Activated T-helper 17 cell treated with anti-CD3 and anti-CD28 coated beads, Interleukin-2, amount 50 U/mL, for 72 hours (primary cell): ENCODE measurements around the gene MARCHF6. TPM values are rescaled to one million over a fixed set of nuclear protein-coding genes. Genes with fewer than 3 reads are reported as not detected.

ENCODE experiments used
- ATAC-seq: fragments of 150-1000 bp; cut with Tn5 transposase; replicated peaks from 2 replicates; pipeline ENCODE4 v1.10.0; 2021; ENCODE audit warnings: mild to moderate bottlenecking, moderate library complexity
- H3K27ac Mint-ChIP-seq: one replicate; pipeline ENCODE4 v1.8.0; 2022; ENCODE audit warnings: mixed read lengths
- H3K27me3 Mint-ChIP-seq: one replicate; pipeline ENCODE4 v1.8.0; 2022; ENCODE audit warnings: mixed read lengths
- H3K36me3 Mint-ChIP-seq: one replicate; pipeline ENCODE4 v1.8.0; 2022; ENCODE audit warnings: low read depth, mild to moderate bottlenecking, mixed read lengths
- H3K4me1 Mint-ChIP-seq: one replicate; pipeline ENCODE4 v1.8.0; 2022; ENCODE audit warnings: mixed read lengths
- H3K4me3 Mint-ChIP-seq: one replicate; pipeline ENCODE4 v1.8.0; 2022; ENCODE audit warnings: mild to moderate bottlenecking, mixed read lengths
- H3K9me3 Mint-ChIP-seq: one replicate; pipeline ENCODE4 v1.8.0; 2022; ENCODE audit warnings: mixed read lengths
- total RNA-seq, 2 donors: library from RNA; stranded (reverse); gene quantifications; one replicate each; pipeline ENCODE4 v1.2.3, GENCODE V29; 2022

MARCHF6 gene
- total RNA-seq, 2 donors from 2014 or later = 87.7 to 157 TPM

GRCh38 chr5:10400831-10401230, 47.3 kb downstream of the MARCHF6 start:
- Mint-ChIP-seq H3K36me3 (peaks cover 100% of the 10 kb centered on the region), H3K27ac (peak overlapping the region; percentile 30), H3K4me1 (peaks cover 9% of the 10 kb centered on the region), H3K27me3 (no peaks in the 10 kb centered on the region), H3K4me3 (no peak overlapping the region), H3K9me3 (no peaks in the 10 kb centered on the region)
- ATAC-seq = no peak

GRCh38 chr5:10401498-10401897, 48.0 kb downstream of the MARCHF6 start:
- peak; percentile 74 for ATAC-seq
- Mint-ChIP-seq H3K4me1 (peaks cover 7% of the 10 kb centered on the region), H3K4me3 (no peak overlapping the region), H3K27ac (peak overlapping the region; percentile 30), H3K27me3 (no peaks in the 10 kb centered on the region), H3K9me3 (no peaks in the 10 kb centered on the region), H3K36me3 (peaks cover 100% of the 10 kb centered on the region)

Other genes starting within 250 kb of the MARCHF6 start
- 10 to 100 TPM; 12.9 to 24.9 TPM for gene ATPSCKMT, start 103.8 kb upstream of the MARCHF6 start, total RNA-seq
- 100 to 1,000 TPM; 188 to 476 TPM for gene CCT5, start 103.4 kb upstream of the MARCHF6 start, total RNA-seq
- gene CMBL, start 45.8 kb upstream of the MARCHF6 start, total RNA-seq = under 1 TPM; 0.80 to 0.82 TPM
- 1 to 10 TPM in 1 of 2 donors, under 1 TPM in 1; 0.66 to 1.0 TPM for gene ROPN1L, start 88.2 kb downstream of the MARCHF6 start, total RNA-seq
- 10 to 100 TPM in 1 of 2 donors, 1 to 10 TPM in 1; 7.8 to 12.2 TPM for gene ANKRD33B, start 210.4 kb downstream of the MARCHF6 start, total RNA-seq